Upper lobe of left lung (tissue), 4 donors: ENCODE measurements around the gene LCN15.

Experiments
- EP300 ChIP-seq, 4 donors: sonication (generic); formaldehyde crosslinking; IDR thresholded peaks; one replicate each; pipeline ENCODE4 v1.5.1; 2017; ENCODE audit warnings: antibody characterized with exemption in 4 of 4, control low read depth in 2 of 4
- POLR2A ChIP-seq, 4 donors: fragments of 450-650 bp; IDR thresholded peaks; one replicate each; pipeline ENCODE4 v1.5.1; 2016 to 2017; ENCODE audit warnings: antibody characterized with exemption in 4 of 4, mild to moderate bottlenecking in 2 of 4
- POLR2AphosphoS5 ChIP-seq, 2 donors: sonication (generic); formaldehyde crosslinking; IDR thresholded peaks; one replicate each; pipeline ENCODE4 v1.5.1; 2017; ENCODE audit warnings: antibody characterized with exemption in 2 of 2
- TF ChIP-seq, protein P1 (sequence below), 6 experiments: fragments of 450-650 bp in 4 of 6; fragments of 200-600 bp in 2 of 6; sonication (generic) in 2 of 6; IDR thresholded peaks; one replicate each; pipeline ENCODE4 v1.5.1; 2016 to 2019; ENCODE audit warnings: antibody characterized with exemption in 6 of 6

DNA sequence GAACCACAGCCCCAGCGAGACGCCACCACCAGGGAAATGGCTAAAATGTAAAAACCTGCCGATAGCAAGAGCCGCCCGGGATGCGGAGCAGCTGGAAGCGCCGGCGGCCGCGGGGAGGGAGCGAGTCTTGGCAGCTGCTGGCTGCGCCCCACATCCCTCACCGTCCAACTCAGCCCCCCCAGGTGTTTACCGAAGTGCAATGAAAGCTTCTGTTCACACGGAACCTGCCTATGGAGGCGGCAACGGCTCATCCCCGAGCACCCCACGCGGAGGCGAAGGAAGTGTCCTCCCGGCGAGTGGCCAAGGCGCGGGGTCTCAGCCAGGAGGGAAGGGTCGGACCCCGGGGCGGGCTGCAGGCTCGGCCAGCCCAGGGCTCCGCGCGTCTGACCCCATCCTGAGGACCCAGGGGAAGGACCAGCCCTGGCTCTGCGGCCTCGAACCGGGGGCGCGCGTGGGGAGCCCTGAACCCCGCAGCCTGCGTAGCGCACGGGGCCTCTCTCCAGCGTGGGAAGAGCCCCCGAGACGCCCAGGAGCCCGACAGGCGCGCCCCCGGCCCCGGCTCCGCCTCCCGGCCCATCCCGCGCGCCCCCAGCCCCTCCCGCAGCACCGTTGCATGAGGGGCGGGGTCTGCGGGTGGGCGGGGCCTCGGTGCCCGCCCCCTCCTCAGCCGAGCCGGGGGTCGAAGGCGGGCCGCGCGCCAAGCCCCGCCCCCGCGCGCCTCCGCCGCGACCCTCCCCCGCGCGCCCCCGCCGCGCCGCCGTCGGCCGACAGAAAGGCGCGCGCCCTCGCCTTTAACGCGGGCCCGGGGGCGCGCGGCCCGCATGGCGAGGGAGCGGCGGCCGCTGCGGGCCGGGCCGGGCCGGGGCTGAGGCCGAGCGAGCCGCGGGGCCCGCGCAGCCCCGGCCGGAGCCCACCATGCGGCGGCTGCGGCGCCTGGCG is 52.3 kb downstream of the LCN15 start, which contains the start of gene DIPK1B:
- TF ChIP-seq POLR2A (IDR thresholded peaks at IDR 0.05) (no peak), POLR2AphosphoS5 (IDR thresholded peaks at IDR 0.05) (no peak), EP300 (IDR thresholded peaks at IDR 0.05) (no peak)
- TF ChIP-seq, protein P1, sequence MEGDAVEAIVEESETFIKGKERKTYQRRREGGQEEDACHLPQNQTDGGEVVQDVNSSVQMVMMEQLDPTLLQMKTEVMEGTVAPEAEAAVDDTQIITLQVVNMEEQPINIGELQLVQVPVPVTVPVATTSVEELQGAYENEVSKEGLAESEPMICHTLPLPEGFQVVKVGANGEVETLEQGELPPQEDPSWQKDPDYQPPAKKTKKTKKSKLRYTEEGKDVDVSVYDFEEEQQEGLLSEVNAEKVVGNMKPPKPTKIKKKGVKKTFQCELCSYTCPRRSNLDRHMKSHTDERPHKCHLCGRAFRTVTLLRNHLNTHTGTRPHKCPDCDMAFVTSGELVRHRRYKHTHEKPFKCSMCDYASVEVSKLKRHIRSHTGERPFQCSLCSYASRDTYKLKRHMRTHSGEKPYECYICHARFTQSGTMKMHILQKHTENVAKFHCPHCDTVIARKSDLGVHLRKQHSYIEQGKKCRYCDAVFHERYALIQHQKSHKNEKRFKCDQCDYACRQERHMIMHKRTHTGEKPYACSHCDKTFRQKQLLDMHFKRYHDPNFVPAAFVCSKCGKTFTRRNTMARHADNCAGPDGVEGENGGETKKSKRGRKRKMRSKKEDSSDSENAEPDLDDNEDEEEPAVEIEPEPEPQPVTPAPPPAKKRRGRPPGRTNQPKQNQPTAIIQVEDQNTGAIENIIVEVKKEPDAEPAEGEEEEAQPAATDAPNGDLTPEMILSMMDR (IDR thresholded peaks at IDR 0.05), result no peak
